HG03060 (cell line): ENCODE measurements around the gene CELF5.

Experiments
- ATAC-seq: cut with Tn5 transposase; IDR thresholded peaks from one replicate; pipeline ENCODE4 v1.9.1; 2021; ENCODE audit warnings: low read depth, moderate number of reproducible peaks; ENCODE audit not compliant: unreplicated experiment

Gene CELF5

GRCh38 chr19:3224346-3225168, at the start of gene CELF5:
CELF5 (plus strand) TSS chr19:3224661; CDS start chr19:3224740, 79 bp downstream.
- ATAC-seq, result no peak

DNA sequence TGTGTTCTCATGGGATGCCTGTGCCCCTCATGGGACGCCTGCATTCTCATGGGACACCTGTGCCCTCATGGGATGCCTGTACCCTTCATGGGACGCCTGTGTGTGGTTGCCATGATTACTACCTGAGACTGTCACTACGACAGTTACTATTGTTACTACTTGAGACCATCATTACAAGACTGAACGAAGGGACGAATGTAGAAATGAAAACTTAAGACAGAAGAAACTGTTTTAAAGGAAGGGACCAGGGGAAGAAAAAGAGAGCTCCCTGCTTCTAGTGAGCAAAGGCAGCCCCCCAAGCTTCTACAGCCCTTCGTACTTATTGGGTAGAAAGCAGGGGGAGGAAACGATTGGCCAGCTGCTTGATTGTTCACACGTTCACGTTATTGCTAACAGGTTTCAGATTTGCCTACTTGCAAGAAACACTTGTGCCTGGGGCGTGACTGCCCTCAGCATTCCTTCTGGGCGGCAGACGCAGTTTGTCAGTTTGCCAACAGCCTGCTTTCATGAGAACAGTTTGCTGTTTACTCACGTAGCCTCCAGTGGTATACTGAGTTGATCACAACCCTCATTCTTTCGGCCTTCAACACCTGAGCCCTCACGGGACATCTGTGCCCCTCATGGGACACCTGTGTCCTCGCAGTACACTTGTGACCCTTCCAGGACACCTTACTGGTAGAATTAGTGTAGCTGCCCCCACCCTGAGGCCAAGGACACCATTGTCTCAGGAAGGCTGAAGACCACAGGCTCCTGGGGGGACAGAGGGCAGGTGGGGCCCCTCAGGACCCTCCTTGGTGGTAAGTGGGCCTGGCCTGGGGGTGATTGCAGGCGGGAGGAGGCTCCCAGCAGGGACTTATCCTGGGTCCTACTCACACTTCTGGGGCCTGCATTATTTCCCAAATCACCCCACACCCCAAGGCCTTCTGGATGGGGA, 48.4 kb upstream of the CELF5 start:
- ATAC-seq, result no peak

GRCh38 chr19:3176715-3177501, 47.6 kb upstream of the CELF5 start:
- no peak for ATAC-seq

GRCh38 chr19:3178377-3178972, 46.0 kb upstream of the CELF5 start, which contains the start of gene S1PR4:
S1PR4 (plus strand) TSS chr19:3178769; CDS start chr19:3178793, 24 bp downstream.
- no peak for ATAC-seq

DNA sequence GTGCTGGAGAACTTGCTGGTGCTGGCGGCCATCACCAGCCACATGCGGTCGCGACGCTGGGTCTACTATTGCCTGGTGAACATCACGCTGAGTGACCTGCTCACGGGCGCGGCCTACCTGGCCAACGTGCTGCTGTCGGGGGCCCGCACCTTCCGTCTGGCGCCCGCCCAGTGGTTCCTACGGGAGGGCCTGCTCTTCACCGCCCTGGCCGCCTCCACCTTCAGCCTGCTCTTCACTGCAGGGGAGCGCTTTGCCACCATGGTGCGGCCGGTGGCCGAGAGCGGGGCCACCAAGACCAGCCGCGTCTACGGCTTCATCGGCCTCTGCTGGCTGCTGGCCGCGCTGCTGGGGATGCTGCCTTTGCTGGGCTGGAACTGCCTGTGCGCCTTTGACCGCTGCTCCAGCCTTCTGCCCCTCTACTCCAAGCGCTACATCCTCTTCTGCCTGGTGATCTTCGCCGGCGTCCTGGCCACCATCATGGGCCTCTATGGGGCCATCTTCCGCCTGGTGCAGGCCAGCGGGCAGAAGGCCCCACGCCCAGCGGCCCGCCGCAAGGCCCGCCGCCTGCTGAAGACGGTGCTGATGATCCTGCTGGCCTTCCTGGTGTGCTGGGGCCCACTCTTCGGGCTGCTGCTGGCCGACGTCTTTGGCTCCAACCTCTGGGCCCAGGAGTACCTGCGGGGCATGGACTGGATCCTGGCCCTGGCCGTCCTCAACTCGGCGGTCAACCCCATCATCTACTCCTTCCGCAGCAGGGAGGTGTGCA, 45.3 kb upstream of the CELF5 start:
- no peak for ATAC-seq

GRCh38 chr19:3179739-3180293, 44.6 kb upstream of the CELF5 start:
- ATAC-seq, result no peak

DNA sequence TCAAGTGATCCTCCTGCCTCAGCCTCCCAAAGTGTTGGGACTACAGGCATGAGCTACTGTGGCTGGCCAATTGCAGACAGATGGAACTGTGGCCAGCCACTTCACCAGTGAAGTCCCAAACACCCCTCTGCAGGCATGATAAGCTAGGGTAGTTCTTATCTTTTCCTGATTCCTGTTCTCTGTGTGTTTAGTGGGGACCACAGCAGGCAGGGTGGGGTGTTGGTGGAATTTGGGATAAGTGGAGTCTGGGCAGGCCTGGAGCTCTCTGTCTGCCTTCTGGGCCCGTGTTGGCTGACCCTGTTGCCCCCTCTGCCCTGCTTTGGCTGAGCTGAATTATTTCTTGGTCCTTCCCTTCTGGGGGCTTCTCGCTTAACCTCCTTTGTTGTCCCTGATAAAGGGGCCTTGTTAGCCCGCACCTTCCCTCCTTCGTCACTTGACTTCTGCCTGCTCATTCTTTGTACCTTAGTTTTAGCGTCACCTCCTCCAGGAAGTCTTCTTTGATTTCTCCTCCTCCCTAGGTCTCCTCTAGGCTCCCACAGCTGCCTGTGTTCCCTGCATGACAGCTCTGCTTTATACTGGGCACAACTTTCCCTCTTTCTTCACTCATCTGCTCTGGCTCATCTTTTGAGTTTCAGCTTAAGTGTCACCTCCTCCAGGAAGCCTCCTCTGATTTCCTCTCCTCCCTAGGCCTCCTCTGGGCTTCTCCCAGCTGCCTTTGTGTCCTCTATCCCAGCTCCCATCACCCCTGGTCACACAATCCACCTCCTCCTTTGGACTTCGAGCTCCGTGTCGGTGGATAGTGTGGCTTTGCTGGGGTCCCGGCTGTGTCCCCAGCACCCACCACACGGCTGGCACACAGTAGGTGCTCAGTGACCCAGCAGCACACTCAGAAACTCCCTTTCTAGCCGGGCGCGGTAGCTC, 40.5 kb upstream of the CELF5 start:
- ATAC-seq, result no peak

- ATAC-seq, result peak; percentile 22
Measured at GRCh38 chr19:3184847-3185460, 39.5 kb upstream of the CELF5 start.

- ATAC-seq, result peak; percentile 40
Measured at GRCh38 chr19:3185461-3186159, 38.9 kb upstream of the CELF5 start, which contains the start of gene NCLN. NCLN (plus strand) TSS chr19:3185930; CDS start chr19:3186031, 101 bp downstream.

DNA sequence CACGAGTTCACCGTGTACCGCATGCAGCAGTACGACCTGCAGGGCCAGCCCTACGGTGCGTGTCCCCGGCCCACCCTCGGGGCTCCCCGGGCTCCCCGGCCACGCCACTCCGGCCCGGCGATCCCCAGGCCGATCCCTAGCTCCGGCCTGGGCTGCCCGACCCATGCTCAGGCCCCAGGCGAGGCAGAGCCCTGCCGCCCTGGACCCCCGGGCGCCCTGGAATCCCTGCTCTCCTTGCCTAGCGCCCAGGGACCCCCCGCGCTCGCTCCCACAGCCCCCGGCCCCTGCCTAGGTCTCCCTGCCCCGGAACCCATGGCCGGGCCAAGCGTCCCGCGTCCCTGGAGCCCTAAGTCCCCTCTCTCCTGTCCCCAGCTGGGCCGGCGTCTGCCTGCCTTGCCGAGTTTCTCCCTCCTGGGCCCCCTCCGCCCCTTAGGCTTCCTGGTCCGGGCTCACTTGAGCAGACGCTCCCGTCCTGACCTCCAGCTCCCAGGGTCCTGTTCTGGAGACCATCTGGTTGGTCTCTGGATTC, 38.2 kb upstream of the CELF5 start:
- peak; percentile 4 for ATAC-seq

DNA sequence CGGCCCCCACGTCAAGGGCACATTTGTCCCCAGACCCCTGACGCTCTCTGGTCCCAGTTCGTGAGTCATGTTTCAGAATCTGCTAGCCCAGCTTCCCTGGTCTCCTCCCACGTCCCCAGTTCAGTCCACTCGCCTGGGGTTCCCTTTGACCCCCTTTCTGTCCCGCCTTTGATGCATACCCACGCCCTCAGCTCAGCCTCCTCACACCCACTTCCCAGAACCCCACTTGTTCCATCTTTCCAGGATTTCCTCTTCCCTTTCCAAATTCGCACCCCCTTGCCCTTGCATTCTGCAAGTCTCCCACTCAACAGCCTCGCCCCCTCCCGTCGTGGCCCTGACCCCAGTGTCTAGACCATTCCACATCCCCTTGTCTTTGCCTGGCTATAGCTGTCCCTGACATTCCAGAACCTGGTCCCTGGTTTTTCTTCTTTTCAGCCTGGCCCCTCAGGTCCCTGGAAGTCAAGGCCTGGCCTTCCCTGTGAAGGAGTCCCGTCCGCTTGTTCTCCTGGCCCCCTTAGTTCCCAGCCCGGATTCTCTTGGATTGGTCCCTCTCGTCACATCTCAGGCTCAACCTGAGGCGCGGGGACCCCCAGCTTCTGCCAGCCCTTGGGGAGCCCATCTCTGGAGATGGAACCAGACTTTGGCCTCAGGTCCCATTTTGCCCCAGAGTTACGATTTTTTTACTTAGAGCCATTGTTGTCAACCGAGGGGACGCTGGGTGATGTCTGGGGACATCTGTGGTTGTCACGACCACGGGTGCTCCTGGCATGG, 37.4 kb upstream of the CELF5 start:
- ATAC-seq, result no peak

DNA sequence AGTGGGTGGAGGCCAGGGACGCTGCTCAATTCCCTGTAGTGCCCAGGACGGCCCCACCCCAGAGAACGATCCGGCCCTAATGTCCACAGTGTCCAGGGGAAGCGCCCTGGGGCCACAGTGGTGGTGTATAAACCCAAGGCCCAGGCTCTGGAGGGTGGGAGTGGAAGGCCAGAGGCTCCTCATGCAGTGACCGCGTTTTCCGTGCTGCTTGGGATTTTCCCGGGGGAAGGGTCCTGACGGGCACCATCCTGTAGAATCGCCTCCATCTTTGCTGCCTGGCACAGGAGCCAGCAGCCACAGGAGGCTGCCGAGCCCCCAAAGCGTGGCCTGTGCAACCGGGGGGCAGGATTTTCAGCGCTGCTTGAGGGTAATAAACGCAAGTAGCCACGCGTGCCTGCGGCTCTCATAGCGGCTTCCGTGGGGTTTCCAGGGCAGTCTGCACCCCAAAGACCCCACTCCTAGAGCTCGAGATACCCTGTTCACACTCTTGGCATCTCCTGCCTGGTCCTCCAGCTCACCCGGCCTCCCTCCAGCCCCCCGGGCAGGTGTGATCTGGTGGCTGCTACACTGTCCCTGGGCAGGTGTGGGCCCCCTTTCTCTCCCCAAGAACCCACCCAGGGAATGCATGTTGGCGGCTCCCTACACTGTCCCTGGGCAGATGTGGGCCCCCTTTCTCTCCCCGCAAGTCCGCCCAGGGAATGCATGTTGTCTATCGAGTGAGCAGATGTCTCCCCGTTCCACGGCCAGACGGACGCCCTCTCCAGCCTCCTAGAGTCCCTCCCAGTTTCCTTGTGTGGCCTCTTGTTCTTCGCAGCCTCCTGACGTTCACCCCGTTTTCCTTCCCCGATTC, 36.6 kb upstream of the CELF5 start:
- no peak for ATAC-seq

- no peak for ATAC-seq
Measured at GRCh38 chr19:3188627-3189596, 35.5 kb upstream of the CELF5 start.
